HUES48 (cell line): ENCODE results near the gene SRPRB.

Experiments used
- H3K27ac ChIP-seq: one replicate; pipeline ENCODE4 v1.7.0; 2013; ENCODE audit warnings: low read depth, low read length, inconsistent platforms
- H3K27me3 ChIP-seq: 2 replicates; pipeline ENCODE4 v1.6.1; 2013; ENCODE audit warnings: mild to moderate bottlenecking, low read length; ENCODE audit not compliant: control insufficient read depth, insufficient read depth
- H3K36me3 ChIP-seq: 2 replicates; pipeline ENCODE4 v1.6.1; 2013; ENCODE audit warnings: low read length; ENCODE audit not compliant: control insufficient read depth, insufficient read depth
- H3K4me1 ChIP-seq: 2 replicates; pipeline ENCODE4 v1.6.1; 2013; ENCODE audit warnings: mild to moderate bottlenecking, low read length; ENCODE audit not compliant: control insufficient read depth, insufficient read depth
- H3K4me3 ChIP-seq: 2 replicates; pipeline ENCODE4 v1.5.1; 2013; ENCODE audit warnings: mild to moderate bottlenecking, low read depth, low read length
- H3K9ac ChIP-seq: 2 replicates; pipeline ENCODE4 v1.6.1; 2013; ENCODE audit warnings: mild to moderate bottlenecking, low read depth, low read length, moderate library complexity
- H3K9me3 ChIP-seq: 2 replicates; pipeline ENCODE4 v1.6.1; 2013; ENCODE audit warnings: low read length; ENCODE audit not compliant: control insufficient read depth, insufficient read depth

Gene SRPRB

GRCh38 chr3:133850034-133850433, 44.4 kb downstream of the SRPRB start:
- Histone ChIP-seq H3K36me3 (no peaks in the 10 kb centered on the region), H3K27ac (no peak overlapping the region), H3K4me1 (peaks cover 9% of the 10 kb centered on the region), H3K9ac (no peak overlapping the region), H3K4me3 (no peak overlapping the region), H3K27me3 (no peaks in the 10 kb centered on the region), H3K9me3 (no peaks in the 10 kb centered on the region)

GRCh38 chr3:133851266-133851906, 45.8 kb downstream of the SRPRB start:
- Histone ChIP-seq H3K27ac (no peak overlapping the region), H3K4me1 (peaks cover 12% of the 10 kb centered on the region), H3K27me3 (no peaks in the 10 kb centered on the region), H3K9ac (no peak overlapping the region), H3K9me3 (no peaks in the 10 kb centered on the region), H3K36me3 (no peaks in the 10 kb centered on the region), H3K4me3 (no peak overlapping the region)

GRCh38 chr3:133851931-133852330, 46.3 kb downstream of the SRPRB start:
- Histone ChIP-seq H3K27ac (no peak overlapping the region), H3K27me3 (no peaks in the 10 kb centered on the region), H3K36me3 (no peaks in the 10 kb centered on the region), H3K4me3 (no peak overlapping the region), H3K9me3 (no peaks in the 10 kb centered on the region), H3K4me1 (peaks cover 12% of the 10 kb centered on the region), H3K9ac (no peak overlapping the region)

GRCh38 chr3:133853063-133853924, 47.7 kb downstream of the SRPRB start:
- Histone ChIP-seq H3K4me1 (peaks cover 12% of the 10 kb centered on the region), H3K27ac (no peak overlapping the region), H3K9me3 (no peaks in the 10 kb centered on the region), H3K4me3 (no peak overlapping the region), H3K27me3 (no peaks in the 10 kb centered on the region), H3K9ac (no peak overlapping the region), H3K36me3 (no peaks in the 10 kb centered on the region)

- Histone ChIP-seq H3K4me3 (no peak overlapping the region), H3K9ac (no peak overlapping the region), H3K4me1 (peaks cover 12% of the 10 kb centered on the region), H3K36me3 (no peaks in the 10 kb centered on the region), H3K9me3 (no peaks in the 10 kb centered on the region), H3K27ac (no peak overlapping the region), H3K27me3 (no peaks in the 10 kb centered on the region)
These were observed 48.3 kb downstream of the SRPRB start for GRCh38 chr3:133853925-133854227.

- peaks cover 12% of the 10 kb centered on the region for H3K4me1 ChIP-seq
- no peaks in the 10 kb centered on the region for H3K27me3 ChIP-seq
- H3K27ac ChIP-seq: no peak overlapping the region
- H3K4me3 ChIP-seq: no peak overlapping the region
- no peaks in the 10 kb centered on the region for H3K9me3 ChIP-seq
- no peaks in the 10 kb centered on the region for H3K36me3 ChIP-seq
- H3K9ac ChIP-seq: no peak overlapping the region
These were observed 48.8 kb downstream of the SRPRB start for GRCh38 chr3:133854264-133855001.

GRCh38 chr3:133855002-133855370, 49.4 kb downstream of the SRPRB start:
- H3K36me3 ChIP-seq: no peaks in the 10 kb centered on the region
- H3K27me3 ChIP-seq: no peaks in the 10 kb centered on the region
- H3K4me1 ChIP-seq: peaks cover 12% of the 10 kb centered on the region
- H3K4me3 ChIP-seq: no peak overlapping the region
- no peaks in the 10 kb centered on the region for H3K9me3 ChIP-seq
- no peak overlapping the region for H3K27ac ChIP-seq
- H3K9ac ChIP-seq: no peak overlapping the region

- H3K9me3 ChIP-seq: no peaks in the 10 kb centered on the region
- no peak overlapping the region for H3K9ac ChIP-seq
- no peak overlapping the region for H3K4me3 ChIP-seq
- peaks cover 12% of the 10 kb centered on the region for H3K4me1 ChIP-seq
- H3K27me3 ChIP-seq: no peaks in the 10 kb centered on the region
- H3K27ac ChIP-seq: no peak overlapping the region
- H3K36me3 ChIP-seq: no peaks in the 10 kb centered on the region
These were observed 50.2 kb downstream of the SRPRB start for GRCh38 chr3:133855772-133856171.

GRCh38 chr3:133856316-133856715, 50.7 kb downstream of the SRPRB start:
- Histone ChIP-seq H3K4me3 (no peak overlapping the region), H3K9ac (no peak overlapping the region), H3K9me3 (no peaks in the 10 kb centered on the region), H3K4me1 (peaks cover 12% of the 10 kb centered on the region), H3K36me3 (no peaks in the 10 kb centered on the region), H3K27me3 (no peaks in the 10 kb centered on the region), H3K27ac (no peak overlapping the region)

GRCh38 chr3:133857767-133858166, 52.2 kb downstream of the SRPRB start:
- Histone ChIP-seq H3K36me3 (no peaks in the 10 kb centered on the region), H3K9ac (no peak overlapping the region), H3K27me3 (no peaks in the 10 kb centered on the region), H3K4me1 (peaks cover 12% of the 10 kb centered on the region), H3K4me3 (no peak overlapping the region), H3K27ac (no peak overlapping the region), H3K9me3 (no peaks in the 10 kb centered on the region)
